Stimulated activated CD8-positive, alpha-beta memory T cell treated with anti-CD3 and anti-CD28 coated beads, Interleukin-4, amount 100 ng/mL, for 1 hour (primary cell): ENCODE measurements around the gene PTCH2.
"Not testable (repeated sequence)": the region's sequence is repeated elsewhere in the genome, so short reads cannot be mapped to it uniquely, and the experiment has no call there.

Source experiments
- DNase-seq, 2 donors: peaks; one replicate each; pipeline ENCODE4 v3.0.0-alpha.2; 2020; ENCODE audit warnings: low read depth in 2 of 2, low spot score in 1 of 2

Gene PTCH2

GRCh38 chr1:44820328-44821239 is 22.5 kb downstream of the PTCH2 start:
- DNase-seq: no peak

GRCh38 chr1:44819608-44820327 is 23.3 kb downstream of the PTCH2 start:
- DNase-seq: peak; percentile 64 to 66

GRCh38 chr1:44819196-44819607 is 23.9 kb downstream of the PTCH2 start:
- no peak for DNase-seq

DNA sequence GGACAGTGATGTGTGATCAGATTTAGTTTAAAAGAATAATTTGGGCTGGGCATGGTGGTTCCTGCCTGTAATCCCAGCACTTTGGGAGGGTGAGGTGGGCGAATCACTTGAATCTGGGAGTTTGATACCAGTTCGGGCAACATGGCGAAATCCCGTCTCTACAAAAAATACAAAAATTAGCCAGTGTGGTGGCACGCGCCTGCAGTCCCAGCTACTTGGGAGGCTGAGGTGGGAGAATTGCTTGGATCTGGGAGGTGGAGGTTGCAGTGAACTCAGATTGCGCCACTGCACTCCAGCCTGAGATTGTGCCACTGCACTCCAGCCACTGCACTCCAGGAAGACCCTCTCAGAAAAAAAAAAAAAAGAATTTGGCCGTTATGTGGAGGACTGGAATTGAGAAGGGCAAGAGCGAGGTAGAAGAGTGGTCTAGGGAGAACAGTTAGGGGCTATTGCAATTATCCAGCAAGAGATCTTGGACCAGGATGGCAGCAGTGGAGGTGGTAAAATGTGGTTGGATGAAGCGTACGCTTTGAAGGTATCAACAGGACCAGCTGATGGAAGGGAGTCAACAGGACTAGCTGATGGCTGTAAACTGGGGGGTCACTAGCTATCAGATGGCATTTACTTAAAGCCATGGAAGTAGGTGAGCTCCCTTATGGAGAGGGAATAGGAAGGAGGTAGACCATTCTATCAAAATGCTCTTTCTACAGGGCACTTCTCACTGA is 25.1 kb downstream of the PTCH2 start:
- no peak for DNase-seq

DNA sequence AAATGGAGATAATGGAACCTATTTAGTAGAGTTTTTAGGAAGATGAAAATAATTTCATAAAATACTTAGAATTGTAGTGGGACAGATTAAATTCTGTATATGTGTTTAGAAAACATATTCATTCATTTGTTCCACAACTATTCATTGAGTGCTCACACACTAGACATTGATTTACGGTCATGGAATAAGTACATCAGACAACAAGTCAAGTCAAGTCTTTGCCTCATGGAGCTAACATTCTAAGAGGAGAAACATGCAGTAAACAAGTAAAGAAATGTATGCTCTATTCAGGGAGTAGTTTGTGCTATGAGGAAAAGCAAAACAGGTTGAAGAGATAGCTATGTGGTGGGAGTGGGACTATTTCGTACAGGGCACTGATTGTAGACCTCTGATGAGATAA is 25.7 kb downstream of the PTCH2 start:
- no peak for DNase-seq

DNA sequence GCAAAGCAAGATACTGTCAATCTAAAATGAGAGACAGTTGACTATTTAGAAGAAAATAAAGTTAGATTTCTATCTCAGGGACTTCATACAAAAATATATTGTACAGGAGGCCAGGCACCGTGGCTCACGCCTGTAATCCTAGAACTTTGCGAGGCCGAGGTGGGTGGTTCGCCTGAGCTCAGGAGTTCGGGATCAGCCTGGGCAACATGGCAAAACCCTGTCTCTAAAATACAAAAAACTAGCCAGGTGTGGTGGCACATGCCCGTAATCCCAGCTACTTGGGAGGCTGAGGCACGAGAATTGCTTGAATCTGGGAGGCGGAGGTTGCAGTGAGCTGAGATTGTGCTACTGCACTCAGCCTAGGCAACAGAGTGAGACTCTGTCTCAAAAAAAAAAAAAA is 27.1 kb downstream of the PTCH2 start:
- DNase-seq: not testable (repeated sequence)

GRCh38 chr1:44812822-44813543 is 30.1 kb downstream of the PTCH2 start:
- DNase-seq: no peak

DNA sequence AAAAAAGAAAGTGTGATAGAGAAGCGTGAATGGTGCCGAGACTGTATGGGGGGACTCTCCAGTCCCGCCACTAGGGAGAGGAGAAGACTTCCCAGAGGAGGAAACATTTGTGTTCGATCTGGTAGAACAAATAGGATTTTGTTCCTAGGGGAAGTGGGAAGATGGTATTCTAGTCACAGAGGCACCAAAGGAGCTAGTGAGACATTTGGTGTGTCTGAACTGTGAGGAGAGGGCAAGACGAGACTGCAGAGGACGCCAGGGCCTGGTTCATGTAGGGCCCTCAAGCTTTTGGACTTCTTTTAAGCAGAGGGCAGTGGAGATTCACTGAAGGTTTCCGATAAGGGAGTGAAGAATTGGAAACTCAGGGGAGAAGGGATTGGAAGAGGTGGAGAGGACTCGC is 31.8 kb downstream of the PTCH2 start:
- DNase-seq: no peak

DNA sequence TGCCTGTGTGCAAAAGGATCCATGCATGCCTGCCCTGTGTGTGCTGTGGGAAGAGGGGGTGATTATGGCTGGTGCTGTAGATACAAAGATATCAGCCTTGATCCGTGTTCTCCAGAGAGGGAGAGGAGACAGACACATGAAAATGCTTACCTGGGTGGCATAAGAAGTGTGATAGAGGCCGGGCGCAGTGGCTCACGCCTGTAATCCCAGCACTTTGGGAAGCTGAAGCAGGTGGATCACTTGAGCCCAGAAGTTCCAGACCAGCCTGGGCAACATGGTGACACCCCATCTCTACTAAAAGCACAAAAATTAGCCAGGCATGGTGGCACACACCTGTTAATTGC is 32.3 kb downstream of the PTCH2 start:
- not testable (repeated sequence) for DNase-seq

GRCh38 chr1:44810101-44810761 is 32.8 kb downstream of the PTCH2 start:
- no peak for DNase-seq

DNA sequence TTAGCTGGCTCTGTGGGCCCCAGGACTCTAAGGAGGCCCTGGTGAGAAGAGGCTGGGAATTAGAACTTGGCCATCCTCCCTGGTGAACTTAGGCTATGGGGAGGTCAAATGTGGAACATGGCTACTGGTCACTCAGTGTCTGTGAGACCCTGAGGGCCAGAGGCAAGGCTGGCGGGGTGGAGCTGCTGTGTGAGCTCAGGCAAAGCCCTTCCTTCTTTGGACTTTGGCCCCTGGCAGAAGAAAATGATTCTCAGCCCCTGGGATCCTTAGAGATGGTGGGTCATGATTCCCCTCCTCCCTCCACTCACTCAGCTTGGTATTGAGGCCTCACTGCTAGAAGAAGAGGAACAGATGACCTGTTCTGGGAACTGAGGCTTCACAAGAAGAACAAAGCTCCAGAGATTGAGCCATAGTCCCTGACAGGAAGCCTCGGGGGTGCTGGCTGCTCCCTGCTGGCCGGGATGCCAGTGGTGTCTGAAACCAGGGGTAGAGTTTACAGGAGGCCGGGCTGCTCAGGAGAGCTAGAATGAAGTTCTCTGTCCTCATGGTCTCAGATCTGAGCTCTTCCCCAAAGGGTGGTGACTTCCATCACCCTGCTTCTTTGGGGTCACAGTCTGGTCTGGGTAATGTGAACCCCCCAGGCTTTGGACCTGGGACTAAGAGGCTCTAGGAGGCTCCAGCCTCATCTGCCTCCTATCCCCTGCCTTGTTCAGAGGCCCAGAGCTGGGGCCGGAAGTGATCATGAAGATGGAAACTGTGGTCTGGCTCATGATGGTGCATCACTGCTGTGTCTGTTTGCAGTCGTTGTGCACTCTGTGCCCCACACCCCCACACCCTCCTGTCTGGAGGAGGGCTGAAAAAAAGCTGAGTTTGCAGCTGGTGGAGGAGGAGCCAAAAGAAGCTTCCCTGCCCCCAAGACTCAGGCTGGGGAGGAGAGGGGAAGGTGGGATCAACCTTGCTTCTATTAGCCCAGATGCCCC is 33.8 kb downstream of the PTCH2 start:
- peak in 1 of 2 donors; percentile 76 for DNase-seq

GRCh38 chr1:44808063-44808937 is 34.8 kb downstream of the PTCH2 start, which contains the start of gene BTBD19:
Gene BTBD19 (plus strand): TSS chr1:44808523. CDS start chr1:44808821, 298 bp downstream.
- DNase-seq: no peak

DNA sequence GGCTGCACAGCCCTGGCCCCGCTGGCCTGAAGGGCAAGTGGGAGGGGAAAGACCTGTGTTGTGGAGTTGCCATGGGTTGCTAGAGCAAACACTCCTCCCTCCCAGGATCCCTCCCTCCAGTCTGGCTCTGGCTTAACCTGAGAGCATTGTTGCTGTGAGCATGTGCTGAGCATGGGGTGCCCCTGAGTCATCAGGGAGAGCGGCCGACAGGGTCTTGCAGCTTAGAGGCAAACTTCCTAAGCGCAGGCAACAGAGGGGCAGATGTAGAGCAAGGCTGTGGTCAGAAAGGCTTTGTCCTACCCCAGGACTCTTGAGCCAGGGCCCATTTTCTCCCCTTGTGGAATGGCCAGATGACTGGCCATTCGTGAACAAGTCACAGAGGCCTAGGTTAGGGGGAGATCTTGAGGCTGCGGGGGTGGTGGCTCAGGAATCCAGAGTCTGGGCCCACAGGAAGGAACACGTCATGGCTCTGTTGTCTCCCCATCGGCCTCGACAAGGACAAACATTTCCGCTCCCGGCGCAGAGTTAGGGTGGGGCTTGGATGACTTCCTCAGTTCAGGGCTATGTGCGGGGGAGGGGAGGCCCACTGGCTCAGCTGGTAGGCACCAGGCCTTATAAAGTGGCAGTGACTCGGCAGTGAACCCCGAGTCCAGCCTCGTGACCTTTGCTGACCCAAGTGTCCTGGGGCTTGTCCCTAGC is 35.5 kb downstream of the PTCH2 start:
- peak; percentile 71 to 83 for DNase-seq

DNA sequence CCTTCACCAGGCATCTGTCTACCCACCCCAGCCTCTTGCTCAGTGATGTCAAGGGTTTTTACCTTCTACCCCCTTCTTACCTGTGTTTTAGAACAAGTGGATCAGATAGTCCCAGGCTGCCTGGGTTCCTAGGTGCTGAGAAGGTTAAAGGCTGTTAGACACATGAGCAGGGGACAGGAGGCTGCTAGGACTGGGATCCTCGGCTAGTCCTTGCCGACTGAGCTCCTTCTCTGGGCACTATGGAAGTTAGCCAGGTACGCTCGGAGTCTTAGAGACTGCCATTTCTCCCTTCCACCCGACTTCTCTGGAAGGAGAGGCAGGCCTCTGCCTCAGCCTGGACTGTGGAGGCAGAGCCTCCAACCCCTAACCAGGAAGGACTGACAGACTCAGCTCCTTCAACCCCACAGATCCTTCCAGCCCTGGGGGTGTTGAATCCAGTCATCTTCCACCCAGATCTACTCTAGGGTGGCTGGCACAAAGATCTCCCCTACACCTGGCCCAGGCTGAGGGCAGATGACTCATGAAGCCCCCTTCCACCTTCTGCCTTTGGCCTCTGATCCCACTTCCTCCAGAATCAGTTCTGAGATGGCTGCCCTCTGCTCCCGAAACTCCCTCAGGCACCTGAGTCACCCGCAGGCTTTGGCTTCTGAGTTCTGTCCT is 36.2 kb downstream of the PTCH2 start, which contains the start of gene DYNLT4:
Gene DYNLT4, minus strand, starts transcription at position 648 of the 660 bp plus-strand sequence. CDS start 683 bp downstream, outside the sequence.
- DNase-seq: no peak

GRCh38 chr1:44806025-44806703 is 36.9 kb downstream of the PTCH2 start:
- DNase-seq: no peak

DNA sequence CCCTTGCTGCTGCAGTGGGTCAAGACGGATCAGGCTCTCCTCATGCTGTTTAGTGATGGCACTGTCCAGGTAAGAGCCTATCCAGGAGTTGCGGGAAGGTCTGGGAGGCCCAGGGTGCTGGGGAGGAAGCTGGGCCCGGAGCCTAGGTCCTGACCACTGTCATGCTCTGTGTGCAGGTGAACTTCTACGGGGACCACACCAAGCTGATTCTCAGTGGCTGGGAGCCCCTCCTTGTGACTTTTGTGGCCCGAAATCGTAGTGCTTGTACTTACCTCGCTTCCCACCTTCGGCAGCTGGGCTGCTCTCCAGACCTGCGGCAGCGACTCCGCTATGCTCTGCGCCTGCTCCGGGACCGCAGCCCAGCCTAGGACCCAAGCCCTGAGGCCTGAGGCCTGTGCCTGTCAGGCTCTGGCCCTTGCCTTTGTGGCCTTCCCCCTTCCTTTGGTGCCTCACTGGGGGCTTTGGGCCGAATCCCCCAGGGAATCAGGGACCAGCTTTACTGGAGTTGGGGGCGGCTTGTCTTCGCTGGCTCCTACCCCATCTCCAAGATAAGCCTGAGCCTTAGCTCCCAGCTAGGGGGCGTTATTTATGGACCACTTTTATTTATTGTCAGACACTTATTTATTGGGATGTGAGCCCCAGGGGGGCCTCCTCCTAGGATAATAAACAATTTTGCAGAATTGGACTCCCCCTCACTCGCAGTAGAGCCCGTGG is 37.6 kb downstream of the PTCH2 start:
- DNase-seq: no peak
